Endothelial cell of umbilical vein (primary cell): ENCODE results near the gene MTLN. TPM values are rescaled to one million over a fixed set of nuclear protein-coding genes. Genes with fewer than 3 reads are reported as not detected.

ENCODE experiments used
- BruUV-seq: library from RNA; stranded (reverse); fragments of 400-500 nt; replicated peaks from 2 replicates; lab custom pipeline; 2021; lab: Mats Ljungman, UMichigan
- CTCF ChIA-PET: fragments of 300-600, 350-600 bp; sonication (Branson Sonifier 250); formaldehyde crosslinking; loops from one replicate; lab custom pipeline; 2021; ENCODE audit warnings: antibody characterized with exemption, inconsistent platforms; lab: Charles Lee
- POLR2A ChIA-PET: fragments of 300-600, 350-600 bp; sonication (Branson Sonifier 250); formaldehyde crosslinking; loops from one replicate; lab custom pipeline; 2021; ENCODE audit warnings: antibody characterized with exemption, inconsistent platforms; lab: Charles Lee
- DNase-seq: peaks from one replicate; pipeline ENCODE4 v3.0.0-alpha.2; 2011; ENCODE audit warnings: low read depth, low spot score
- FAIRE-seq: peaks from 2 replicates; lab custom pipeline; 2011; peaks lifted over from hg19 to GRCh38; lab: Jason Lieb, UNC
- H2AFZ ChIP-seq: 2 replicates; pipeline ENCODE4 v1.6.0; 2012; ENCODE audit warnings: low read depth, low read length, control low read depth, inconsistent platforms
- H3K27ac ChIP-seq: 2 replicates; pipeline ENCODE4 v1.5.1; 2011; ENCODE audit warnings: low read depth, mild to moderate bottlenecking, control low read depth, low read length, moderate library complexity; ENCODE audit not compliant: insufficient read depth
- H3K27me3 ChIP-seq, 2 experiments: 2 replicates each; pipeline versions ENCODE4 v1.6.0 to v1.6.1; 2011; ENCODE audit warnings: low read length in 2 of 2, mixed read lengths in 1 of 2; ENCODE audit not compliant: control insufficient read depth in 2 of 2, insufficient read depth in 2 of 2
- H3K36me3 ChIP-seq, 2 experiments: 2 replicates in 1 of 2; 3 replicates in 1 of 2; pipeline ENCODE4 v1.5.1; 2011; ENCODE audit warnings: low read length in 2 of 2, mild to moderate bottlenecking in 1 of 2, moderate library complexity in 1 of 2; ENCODE audit not compliant: control insufficient read depth in 2 of 2, insufficient read depth in 2 of 2; ENCODE audit errors: extremely low read depth in 1 of 2
- H3K4me1 ChIP-seq: 3 replicates; pipeline ENCODE4 v1.5.1; 2011; ENCODE audit warnings: mild to moderate bottlenecking, low read length; ENCODE audit not compliant: control insufficient read depth, insufficient read depth; ENCODE audit errors: extremely low read depth
- H3K4me2 ChIP-seq: 2 replicates; pipeline ENCODE4 v1.6.1; 2011; ENCODE audit warnings: low read length, control low read depth, mixed read lengths; ENCODE audit not compliant: insufficient read depth
- H3K4me3 ChIP-seq, 3 experiments: fragments of 200-600 bp in 1 of 3; sonication (generic), shearing (Covaris generic) in 1 of 3; replicated peaks in 1 of 3; 2 replicates each; pipeline ENCODE4 v1.5.1; 2011 to 2016; ENCODE audit warnings: control low read depth in 3 of 3, low read length in 3 of 3, mild to moderate bottlenecking in 2 of 3, inconsistent platforms in 1 of 3, low read depth in 1 of 3, moderate library complexity in 1 of 3; ENCODE audit not compliant: insufficient read depth in 1 of 3
- H3K79me2 ChIP-seq: 2 replicates; pipeline ENCODE4 v1.6.0; 2012; ENCODE audit warnings: low read length, inconsistent platforms; ENCODE audit not compliant: control insufficient read depth, insufficient read depth
- H3K9ac ChIP-seq: replicated peaks from 2 replicates; pipeline ENCODE3; 2011; ENCODE audit warnings: low read length, control low read depth; ENCODE audit not compliant: insufficient read depth; ENCODE audit errors: extremely low read depth
- H3K9me1 ChIP-seq: replicated peaks from 3 replicates; pipeline ENCODE4 v1.6.0; 2011; ENCODE audit warnings: mild to moderate bottlenecking, low read length; ENCODE audit not compliant: control insufficient read depth, insufficient read depth; ENCODE audit errors: extremely low read depth
- H3K9me3 ChIP-seq: replicated peaks from 2 replicates; pipeline ENCODE4 v1.5.1; 2012; ENCODE audit warnings: low read length, inconsistent platforms; ENCODE audit not compliant: control insufficient read depth, insufficient read depth
- H4K20me1 ChIP-seq: replicated peaks from 2 replicates; pipeline ENCODE3; 2011; ENCODE audit warnings: mild to moderate bottlenecking, low read length; ENCODE audit not compliant: control insufficient read depth, insufficient read depth; ENCODE audit errors: extremely low read depth
- EZH2 ChIP-seq: IDR thresholded peaks from 2 replicates; pipeline ENCODE4 v1.6.1; 2012; ENCODE audit warnings: borderline replicate concordance, low read depth, mild to moderate bottlenecking, moderate library complexity, low read length, inconsistent platforms; ENCODE audit not compliant: severe bottlenecking
- FOS ChIP-seq: IDR thresholded peaks from 2 replicates; pipeline ENCODE4 v1.6.1; 2011; ENCODE audit warnings: mild to moderate bottlenecking, low read length, moderate library complexity, borderline replicate concordance; ENCODE audit not compliant: insufficient read depth
- GATA2 ChIP-seq: IDR thresholded peaks from 2 replicates; pipeline ENCODE4 v1.7.0; 2011; ENCODE audit warnings: low read depth, mild to moderate bottlenecking, moderate library complexity, mixed read lengths, low read length; ENCODE audit not compliant: insufficient read length, insufficient read depth
- JUN ChIP-seq: IDR thresholded peaks from 2 replicates; pipeline ENCODE4 v1.6.1; 2011; ENCODE audit warnings: borderline replicate concordance, low read depth; ENCODE audit not compliant: insufficient read length, insufficient read depth
- MYC ChIP-seq: IDR thresholded peaks from one replicate; pipeline ENCODE4 v1.6.1; 2011; ENCODE audit warnings: mild to moderate bottlenecking, low read depth, low read length
- POLR2A ChIP-seq: IDR thresholded peaks from 2 replicates; pipeline ENCODE4 v1.6.1; 2012; ENCODE audit warnings: low read depth, mild to moderate bottlenecking, control low read depth, low read length
- POLR2AphosphoS5 ChIP-seq: IDR thresholded peaks from 2 replicates; pipeline ENCODE4 v1.6.1; 2012; ENCODE audit warnings: low read depth, mild to moderate bottlenecking, control low read depth, low read length, moderate library complexity; ENCODE audit not compliant: insufficient read depth
- dilution Hi-C: fragments of 300-500 bp; cut with MboI; formaldehyde crosslinking; loops from one replicate; pipeline ENCODE4 v1.15.0; 2019; ENCODE audit warnings: low sequenced_read_pairs; ENCODE audit not compliant: extremely low pct_ligation_motif_present
- intact Hi-C: fragments of 100-400 bp; cut with micrococcal nuclease; formaldehyde crosslinking; loops from one replicate; pipeline ENCODE4 v1.10.0; 2022
- polyA plus RNA-seq, 4 experiments: library from polyadenylated mRNA; depleted of rRNA in 3 of 4; stranded (reverse) in 3 of 4; unstranded in 1 of 4; fragments of >200 nt; gene quantifications; 2 replicates each; pipeline versions ENCODE4 v1.2.1 to v1.2.3, GENCODE V29; 2011 to 2012; ENCODE audit warnings: missing spikeins in 1 of 4
- total RNA-seq: library from RNA; stranded (reverse); gene quantifications from 2 replicates; pipeline ENCODE4 v1.2.3, GENCODE V29; 2021
- TF ChIP-seq, protein P1 (sequence below), 2 donors: IDR thresholded peaks; 1 replicate in 1 of 2; 2 replicates in 1 of 2; pipeline ENCODE4 v1.5.1; 2011; ENCODE audit warnings: low read length in 2 of 2, mild to moderate bottlenecking in 2 of 2, moderate library complexity in 2 of 2, control low read depth in 1 of 2, inconsistent platforms in 1 of 2, low read depth in 1 of 2; ENCODE audit not compliant: insufficient read depth in 1 of 2; ENCODE audit errors: extremely low read depth in 1 of 2
- TF ChIP-seq, protein P2 (sequence below): IDR thresholded peaks from 2 replicates; pipeline ENCODE4 v1.6.1; 2011; ENCODE audit not compliant: insufficient read depth, insufficient read length

MTLN gene
- total and polyA plus RNA-seq, 2 donors (not counting 3 experiments of a cell fraction or from before 2014, with no cell fraction given), result 34.4 to 46.0 TPM

DNA sequence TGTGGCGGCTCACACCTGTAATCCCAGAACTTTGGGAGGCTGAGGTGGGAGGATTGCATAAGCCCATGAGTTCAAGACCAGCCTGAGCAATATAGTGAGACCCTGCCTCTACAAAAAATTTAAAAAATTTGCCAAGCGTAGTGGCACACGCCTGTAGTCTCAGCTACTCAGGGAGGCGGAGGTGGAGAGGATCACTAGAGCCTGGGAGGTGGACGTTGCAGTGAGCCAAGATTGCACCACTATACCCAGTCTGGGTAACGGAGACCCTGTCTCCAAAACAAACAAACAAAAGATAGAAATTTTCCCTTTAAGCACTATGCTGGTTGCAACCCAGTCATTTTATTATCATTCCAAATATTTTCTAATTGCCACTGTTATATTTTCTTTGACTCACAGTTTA, 39.8 kb downstream of the MTLN start:
- CTCF ChIA-PET, result no interaction called here
- Histone ChIP-seq H3K27ac (no peak overlapping the region), H3K4me1 (peaks cover 6% of the 10 kb centered on the region), H3K9me3 (no peaks in the 10 kb centered on the region), H4K20me1 (no peaks in the 10 kb centered on the region), H3K27me3 (no peaks in the 10 kb centered on the region), H3K79me2 (no peaks in the 10 kb centered on the region), H3K4me2 (no peak overlapping the region), H3K36me3 (no peaks in the 10 kb centered on the region), H3K9ac (no peak overlapping the region), H2AFZ (no peak overlapping the region), H3K4me3 (no peak overlapping the region), H3K9me1 (no peaks in the 10 kb centered on the region)
- POLR2A ChIA-PET, result no interaction called here
- TF ChIP-seq, protein P1, sequence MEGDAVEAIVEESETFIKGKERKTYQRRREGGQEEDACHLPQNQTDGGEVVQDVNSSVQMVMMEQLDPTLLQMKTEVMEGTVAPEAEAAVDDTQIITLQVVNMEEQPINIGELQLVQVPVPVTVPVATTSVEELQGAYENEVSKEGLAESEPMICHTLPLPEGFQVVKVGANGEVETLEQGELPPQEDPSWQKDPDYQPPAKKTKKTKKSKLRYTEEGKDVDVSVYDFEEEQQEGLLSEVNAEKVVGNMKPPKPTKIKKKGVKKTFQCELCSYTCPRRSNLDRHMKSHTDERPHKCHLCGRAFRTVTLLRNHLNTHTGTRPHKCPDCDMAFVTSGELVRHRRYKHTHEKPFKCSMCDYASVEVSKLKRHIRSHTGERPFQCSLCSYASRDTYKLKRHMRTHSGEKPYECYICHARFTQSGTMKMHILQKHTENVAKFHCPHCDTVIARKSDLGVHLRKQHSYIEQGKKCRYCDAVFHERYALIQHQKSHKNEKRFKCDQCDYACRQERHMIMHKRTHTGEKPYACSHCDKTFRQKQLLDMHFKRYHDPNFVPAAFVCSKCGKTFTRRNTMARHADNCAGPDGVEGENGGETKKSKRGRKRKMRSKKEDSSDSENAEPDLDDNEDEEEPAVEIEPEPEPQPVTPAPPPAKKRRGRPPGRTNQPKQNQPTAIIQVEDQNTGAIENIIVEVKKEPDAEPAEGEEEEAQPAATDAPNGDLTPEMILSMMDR (IDR thresholded peaks at IDR 0.05; ENCODE audit: extremely low read depth in 1 of 2, insufficient read depth in 1 of 2, low read depth in 1 of 2, low read length in 2 of 2), result no peak
- no peak for TF ChIP-seq MYC
- no TSS peak for BruUV-seq
- dilution Hi-C loops (no loop called here), intact Hi-C loops (no loop called here)
- no peak for FAIRE-seq
- no peak for DNase-seq

DNA sequence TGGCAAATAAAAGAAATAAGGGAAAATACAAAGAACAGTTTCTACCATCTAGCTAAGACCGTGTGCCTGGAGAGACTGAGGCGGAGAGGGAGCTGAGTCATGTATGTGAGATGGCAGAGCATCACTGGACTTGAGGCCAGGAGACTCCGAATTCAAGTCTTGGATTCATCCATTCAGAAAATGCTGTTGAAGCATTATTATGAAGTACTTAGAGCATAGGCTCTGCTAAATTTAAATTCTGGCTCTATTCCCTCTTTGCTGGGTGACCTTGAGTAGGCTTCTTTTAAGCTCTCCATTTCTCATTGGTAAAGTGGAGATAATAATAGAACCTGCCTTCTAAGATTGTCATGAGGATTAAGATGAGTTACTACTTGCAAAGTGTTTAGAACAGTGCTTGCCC, 42.2 kb downstream of the MTLN start:
- H3K27me3 ChIP-seq, result no peaks in the 10 kb centered on the region
- no peaks in the 10 kb centered on the region for H3K36me3 ChIP-seq
- TF ChIP-seq, protein P2, sequence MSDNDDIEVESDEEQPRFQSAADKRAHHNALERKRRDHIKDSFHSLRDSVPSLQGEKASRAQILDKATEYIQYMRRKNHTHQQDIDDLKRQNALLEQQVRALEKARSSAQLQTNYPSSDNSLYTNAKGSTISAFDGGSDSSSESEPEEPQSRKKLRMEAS, result no peak
- TF ChIP-seq FOS (no peak), MYC (no peak), EZH2 (no peak), POLR2AphosphoS5 (no peak), JUN (no peak), POLR2A (no peak), GATA2 (no peak)
- TF ChIP-seq, protein P1 (IDR thresholded peaks at IDR 0.05; ENCODE audit: extremely low read depth in 1 of 2, insufficient read depth in 1 of 2, low read depth in 1 of 2, low read length in 2 of 2), result no peak
- no peak overlapping the region for H3K4me2 ChIP-seq
- H3K27ac ChIP-seq, result no peak overlapping the region
- no peaks in the 10 kb centered on the region for H3K9me3 ChIP-seq
- no TSS peak for BruUV-seq
- H3K4me1 ChIP-seq, result peaks cover 15% of the 10 kb centered on the region
- no peak overlapping the region for H2AFZ ChIP-seq
- intact Hi-C loops (no loop called here), dilution Hi-C loops (no loop called here)
- H3K9me1 ChIP-seq, result no peaks in the 10 kb centered on the region
- no peak for FAIRE-seq
- H3K9ac ChIP-seq, result no peak overlapping the region
- H3K4me3 ChIP-seq, result no peak overlapping the region
- ChIA-PET CTCF (interaction anchor here (0.9 to 1.6 kb wide), 2 partner anchors 8 to 13 kb away, joined by 3 to 4 read pairs; no protein-coding TSS in a partner anchor), POLR2A (no interaction called here)
- no peak for DNase-seq
- H4K20me1 ChIP-seq, result no peaks in the 10 kb centered on the region
- H3K79me2 ChIP-seq, result no peaks in the 10 kb centered on the region
